Activated CD4-positive, CD25-positive, alpha-beta regulatory T cell treated with anti-CD3 and anti-CD28 coated beads, Interleukin-2, amount 50 U/mL, for 24 hours (primary cell): ENCODE data around the gene SLC4A1AP.

Source experiments
- ATAC-seq, 2 donors: fragments of 150-1000 bp; cut with Tn5 transposase; one replicate each; pipeline ENCODE4 v1.10.0; 2021; ENCODE audit warnings: mild to moderate bottlenecking in 1 of 2, moderate library complexity in 1 of 2

Gene SLC4A1AP

DNA sequence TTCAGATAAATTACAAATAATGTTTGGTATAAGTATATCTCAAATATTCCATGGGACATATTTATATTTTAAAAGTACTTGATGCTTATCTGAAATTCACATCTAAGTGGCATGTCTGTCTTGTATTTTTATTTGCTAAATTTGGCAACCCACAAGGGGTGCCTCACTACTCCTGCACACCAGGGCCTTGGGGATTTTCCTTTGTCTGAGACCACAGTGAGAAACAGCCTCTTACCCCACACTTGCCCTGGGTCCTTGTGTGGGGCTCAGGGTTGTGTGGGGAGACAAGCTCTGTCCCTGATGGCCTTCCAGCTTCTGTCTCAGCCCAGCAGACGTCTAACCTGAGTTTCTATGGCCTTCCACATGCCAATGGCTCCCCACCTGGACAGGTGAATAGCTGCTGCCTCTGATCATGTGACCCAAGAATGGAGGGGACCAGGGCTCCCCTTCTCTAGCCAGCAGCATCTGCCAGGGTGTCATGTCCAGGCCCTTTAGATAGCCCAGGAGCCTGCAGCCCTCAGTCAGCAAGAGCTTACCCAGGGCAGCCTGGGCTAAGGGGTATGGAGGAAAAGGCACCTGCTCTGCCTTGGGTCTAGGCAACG is 58.3 kb downstream of the SLC4A1AP start:
- no peak for ATAC-seq

DNA sequence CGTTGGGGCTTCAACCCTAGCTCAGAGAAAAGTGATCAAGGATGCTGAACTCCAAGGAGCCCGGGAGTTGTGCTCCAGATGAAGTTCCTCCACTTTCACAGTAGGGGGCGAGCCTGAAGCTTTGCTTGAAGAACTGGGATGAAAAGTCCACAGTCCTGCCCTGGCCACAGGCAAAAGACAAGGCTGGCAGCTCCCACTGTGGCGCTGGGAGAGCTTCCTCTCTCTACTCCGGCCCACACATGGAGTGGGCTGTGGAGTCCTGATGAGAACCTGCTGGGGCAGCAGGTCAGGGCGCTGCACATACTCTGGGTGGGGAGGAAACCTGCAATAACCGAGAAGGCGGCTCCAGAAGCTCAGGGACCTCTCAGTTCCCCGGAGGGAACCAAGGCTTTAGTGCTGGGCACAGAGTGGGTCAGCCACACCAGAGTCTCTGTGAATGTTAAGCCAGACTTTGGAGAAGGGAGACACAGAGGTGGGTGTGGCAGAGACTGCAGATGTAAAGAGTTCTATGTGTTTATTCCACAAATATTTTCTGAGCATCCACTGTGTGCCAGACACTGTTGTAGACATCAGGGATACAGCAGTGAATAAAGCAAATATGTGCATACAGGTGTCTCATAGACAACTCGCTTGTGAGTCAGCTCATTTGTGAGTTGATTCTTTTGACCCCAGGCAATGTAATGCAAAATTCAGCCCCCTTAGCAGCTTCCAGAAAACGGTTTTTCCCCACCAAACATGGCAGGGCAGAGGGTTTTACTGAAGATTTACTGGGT is 59.9 kb downstream of the SLC4A1AP start:
- no peak for ATAC-seq

DNA sequence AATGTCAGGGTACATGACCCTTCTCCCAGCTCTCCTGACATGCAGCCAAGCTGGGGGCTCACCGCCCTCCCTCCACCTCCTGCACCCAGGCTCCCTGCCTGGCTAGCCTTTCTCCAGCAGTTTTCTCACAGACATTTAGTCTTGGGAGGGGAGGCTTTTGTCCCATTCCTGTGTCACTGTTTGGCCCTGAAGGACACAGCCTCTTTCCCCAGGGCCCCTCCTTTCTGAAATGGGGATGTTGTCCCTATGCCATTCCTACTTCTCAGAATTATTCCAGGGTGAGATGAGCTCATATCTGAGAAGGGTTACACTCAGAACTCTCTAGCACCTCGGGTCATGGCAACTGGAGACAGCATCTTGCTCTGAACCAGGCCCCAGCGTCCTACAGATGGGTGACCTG is 60.5 kb downstream of the SLC4A1AP start:
- no peak for ATAC-seq

DNA sequence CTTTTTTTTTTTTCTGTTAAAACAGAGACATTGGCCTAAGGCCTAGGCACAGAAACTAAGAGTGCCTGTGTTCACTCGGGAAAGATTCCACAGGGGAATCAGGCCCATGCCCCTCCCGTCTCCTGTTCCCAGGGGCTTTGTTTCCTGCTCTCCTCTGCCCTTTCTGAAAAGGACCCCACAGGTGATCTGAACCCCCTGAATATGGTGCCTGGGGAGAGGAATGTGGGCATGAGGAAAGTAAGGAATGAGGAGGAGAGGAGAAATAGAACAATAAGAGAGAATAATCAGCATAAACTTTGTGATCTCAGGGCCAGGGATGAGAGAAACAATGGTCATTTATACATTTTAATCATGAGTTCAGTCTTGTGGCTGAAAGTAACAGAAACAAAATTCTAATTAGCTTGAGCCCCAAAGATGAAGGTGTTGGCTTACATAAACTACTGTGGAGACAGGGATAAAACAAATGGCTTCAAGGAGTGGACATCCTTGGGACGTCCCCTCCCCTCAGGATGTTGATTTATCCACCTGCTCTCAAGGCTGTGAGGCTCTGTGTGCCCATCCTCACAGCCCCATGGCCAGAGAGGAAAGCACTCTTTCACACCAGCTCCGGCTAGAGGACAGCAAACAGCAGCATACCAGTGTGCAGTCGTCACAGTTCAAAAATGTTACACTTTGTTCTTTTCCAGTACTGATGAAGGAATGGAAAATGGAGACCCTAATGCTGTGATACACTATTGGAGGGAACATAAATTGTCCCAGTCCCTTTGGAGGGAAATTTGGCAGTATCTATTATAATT is 61.4 kb downstream of the SLC4A1AP start:
- ATAC-seq = no peak

DNA sequence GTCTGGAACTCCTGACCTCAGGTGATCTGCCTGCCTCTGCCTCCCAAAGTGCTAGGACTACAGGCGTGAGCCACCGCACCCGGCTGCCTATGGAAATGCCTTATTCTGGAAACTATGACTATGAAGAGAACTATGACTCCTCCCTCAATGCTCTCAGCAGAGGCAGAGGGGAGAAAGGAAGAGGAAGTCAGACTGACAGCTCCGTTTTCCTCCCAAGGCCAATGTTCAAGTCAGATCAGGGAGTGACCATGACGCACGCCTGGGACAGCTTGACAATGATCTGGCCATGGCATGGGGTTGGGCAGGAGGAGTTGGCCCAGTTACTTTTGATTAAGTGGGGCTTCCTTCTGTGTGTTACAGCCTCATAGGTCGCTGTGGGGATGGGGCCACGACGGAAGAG is 63.6 kb downstream of the SLC4A1AP start:
- no peak for ATAC-seq

DNA sequence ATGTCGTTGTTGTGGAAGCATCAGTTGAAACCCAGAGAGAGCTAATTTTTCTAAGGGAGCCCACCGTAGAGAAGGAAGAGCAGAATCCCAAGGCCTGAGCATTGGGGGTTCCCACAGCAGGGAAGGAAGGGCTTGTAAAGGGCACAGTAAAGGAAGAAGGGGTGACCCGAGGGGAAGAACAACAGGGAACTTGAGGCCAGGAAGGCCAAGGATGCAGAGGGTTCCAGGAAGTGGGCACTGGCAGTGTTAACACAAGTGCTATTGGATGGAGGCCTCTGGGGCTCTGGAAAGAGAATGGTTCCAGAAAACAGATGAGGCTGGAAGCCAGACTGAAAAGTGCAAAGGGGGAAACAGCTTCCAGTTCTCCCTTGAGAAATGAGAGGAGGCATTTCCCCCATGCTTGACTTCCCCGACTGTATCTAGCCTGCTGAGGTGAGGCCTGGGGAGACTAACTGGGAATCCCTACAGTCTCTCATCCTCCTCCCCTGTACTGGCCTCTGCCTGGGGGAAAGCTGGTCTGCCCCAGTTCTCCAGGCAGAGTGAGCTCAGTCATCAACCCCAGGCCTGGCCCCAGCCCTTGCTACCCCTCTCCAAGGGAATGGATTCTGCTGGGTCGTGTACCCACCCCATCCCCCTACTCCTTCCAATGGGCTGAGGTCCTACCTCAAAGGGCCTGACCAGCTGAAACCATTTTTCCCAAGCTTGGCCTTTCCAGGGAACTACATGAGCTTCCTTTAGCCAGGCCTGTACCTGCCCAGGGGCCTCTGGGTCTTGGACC is 64.6 kb downstream of the SLC4A1AP start:
- ATAC-seq = no peak

DNA sequence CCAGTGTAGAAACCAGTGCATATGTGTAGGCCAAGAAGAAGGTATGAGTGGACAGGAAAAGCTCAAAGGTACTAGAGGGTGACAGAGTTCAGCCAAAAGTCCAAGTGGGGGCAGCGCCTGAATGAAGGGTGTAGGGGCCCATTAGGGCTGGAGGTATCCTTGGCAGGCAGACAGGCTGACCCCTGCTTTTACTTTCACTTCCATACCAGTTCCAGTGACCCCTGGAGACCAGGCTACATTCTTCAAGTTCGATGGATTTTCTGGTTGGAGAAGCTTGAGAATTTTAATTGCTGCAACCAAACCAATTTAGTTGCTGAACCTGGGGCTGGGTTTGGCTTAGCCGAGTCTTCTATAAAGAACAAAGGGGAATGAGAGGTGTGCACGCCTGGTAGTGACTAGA is 65.5 kb downstream of the SLC4A1AP start:
- no peak for ATAC-seq

DNA sequence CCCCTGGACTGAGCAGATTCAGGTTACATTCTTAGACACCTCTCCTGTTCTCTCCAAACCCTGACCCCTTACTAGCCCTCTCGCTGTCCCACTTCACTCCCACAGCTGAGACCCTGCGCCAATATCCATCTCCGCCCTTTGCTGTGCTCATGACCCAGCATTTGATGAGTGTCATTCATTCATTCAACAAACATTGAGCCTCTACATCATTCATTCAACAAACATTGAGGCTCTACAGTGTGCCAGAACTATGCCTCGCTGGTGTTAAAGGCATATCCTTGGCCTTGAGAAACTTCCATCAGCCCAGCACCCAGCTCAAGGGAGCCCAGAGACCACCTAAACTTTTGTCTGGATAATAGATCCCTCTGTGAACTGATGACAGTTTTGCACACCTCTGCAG is 65.9 kb downstream of the SLC4A1AP start:
- ATAC-seq = no peak

DNA sequence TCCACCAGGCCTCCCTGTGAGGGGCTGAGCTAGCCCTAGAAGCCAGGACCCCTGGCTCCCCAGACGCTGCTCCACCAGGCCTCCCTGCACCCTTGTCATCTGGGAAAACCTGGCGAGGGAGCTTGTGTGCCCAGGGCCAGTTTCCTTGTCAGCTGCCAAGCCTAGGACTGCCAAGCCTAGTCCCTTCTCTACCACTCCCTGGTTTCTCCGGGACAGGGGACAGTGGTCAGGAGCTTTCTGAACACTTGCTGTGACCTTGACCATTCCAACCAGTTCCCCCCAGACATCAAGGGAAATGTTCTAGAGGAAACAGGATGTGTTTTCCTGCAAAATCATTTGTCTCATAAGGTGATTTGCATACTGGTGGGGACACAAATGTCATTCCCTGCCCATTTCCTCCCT is 66.6 kb downstream of the SLC4A1AP start:
- ATAC-seq = no peak

DNA sequence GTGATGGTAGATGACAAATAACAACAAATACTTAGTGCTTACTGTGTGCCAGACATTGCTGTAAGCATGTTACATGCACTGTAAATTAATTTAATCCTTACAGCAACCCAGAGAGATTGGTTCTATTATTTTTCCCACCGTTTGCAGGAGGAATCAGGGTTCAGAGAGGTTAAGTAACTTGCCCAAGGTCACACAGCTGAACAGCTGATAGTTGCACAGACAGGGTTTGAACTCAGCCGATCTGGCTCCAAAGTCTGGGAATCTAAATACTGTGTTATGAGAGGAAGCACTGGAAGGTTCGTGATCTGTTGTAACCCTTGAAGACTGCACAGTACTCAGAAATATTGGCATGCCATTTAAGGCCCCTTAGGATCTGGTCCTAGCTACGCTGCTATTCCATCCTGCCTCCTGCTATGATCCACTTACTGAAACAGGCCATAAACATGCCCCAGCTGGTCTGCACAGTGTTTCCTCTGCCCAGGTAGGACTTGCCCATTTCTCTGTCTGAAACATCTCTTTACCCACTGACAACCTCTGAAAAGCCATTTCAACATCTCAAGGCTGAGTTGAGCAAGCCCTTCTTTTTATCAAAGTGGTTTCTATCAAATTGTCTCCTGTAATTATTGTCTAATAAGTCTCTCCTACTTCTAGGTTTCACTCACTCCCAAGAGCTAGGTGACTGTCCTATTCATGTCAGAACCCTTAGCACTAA is 67.4 kb downstream of the SLC4A1AP start:
- no peak for ATAC-seq

DNA sequence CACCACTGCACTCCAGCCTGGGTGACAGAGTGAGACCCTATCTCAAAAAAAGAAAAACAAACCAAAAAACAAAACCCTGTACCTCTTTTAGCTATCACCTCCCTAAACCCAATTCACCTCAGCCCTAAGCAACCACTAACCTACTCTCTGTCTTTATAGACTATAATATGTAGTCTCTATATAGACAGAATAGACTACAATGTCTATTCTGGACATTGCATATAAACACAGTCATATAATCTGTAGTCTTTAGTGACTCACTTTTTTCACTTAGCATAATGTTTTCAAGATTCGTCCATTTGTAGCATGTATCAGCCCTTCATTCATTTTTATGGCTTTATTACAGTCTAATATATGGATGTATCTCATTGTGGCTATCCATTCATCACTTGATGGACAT is 70.6 kb downstream of the SLC4A1AP start:
- peak; percentile 40 to 50 for ATAC-seq

DNA sequence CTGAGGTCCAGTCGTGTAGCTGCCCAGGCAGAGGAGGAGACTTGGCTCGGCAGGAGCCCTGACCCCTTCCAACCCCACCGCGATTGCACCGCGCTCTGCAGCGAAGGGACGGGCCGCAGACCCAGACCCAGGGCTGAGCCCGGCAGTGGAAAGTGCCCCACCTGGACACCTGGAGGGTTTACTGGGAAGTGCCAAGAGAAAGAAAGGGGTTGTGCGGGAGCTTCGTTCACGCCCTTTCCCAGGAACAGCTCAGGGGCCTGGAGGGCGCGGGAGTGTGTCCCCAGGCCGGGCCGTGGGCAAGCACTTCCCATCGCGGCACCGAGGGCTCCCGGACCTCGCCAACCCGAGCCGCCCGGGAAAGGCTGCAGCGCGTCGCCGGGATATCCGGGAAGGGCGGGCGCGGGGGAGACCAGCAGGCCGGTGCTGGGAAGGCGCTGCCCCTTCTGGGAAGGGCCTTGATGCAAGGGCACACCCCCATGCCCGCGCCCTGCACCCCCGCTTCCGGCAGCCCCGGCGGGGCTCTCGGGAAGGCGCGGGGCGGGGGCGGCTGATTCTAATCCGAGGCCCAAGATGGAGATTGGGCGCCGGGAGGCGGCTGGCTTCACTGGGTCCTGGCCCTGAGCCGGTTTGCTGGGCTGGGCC is 71.7 kb downstream of the SLC4A1AP start:
- peak; percentile 69 for ATAC-seq

DNA sequence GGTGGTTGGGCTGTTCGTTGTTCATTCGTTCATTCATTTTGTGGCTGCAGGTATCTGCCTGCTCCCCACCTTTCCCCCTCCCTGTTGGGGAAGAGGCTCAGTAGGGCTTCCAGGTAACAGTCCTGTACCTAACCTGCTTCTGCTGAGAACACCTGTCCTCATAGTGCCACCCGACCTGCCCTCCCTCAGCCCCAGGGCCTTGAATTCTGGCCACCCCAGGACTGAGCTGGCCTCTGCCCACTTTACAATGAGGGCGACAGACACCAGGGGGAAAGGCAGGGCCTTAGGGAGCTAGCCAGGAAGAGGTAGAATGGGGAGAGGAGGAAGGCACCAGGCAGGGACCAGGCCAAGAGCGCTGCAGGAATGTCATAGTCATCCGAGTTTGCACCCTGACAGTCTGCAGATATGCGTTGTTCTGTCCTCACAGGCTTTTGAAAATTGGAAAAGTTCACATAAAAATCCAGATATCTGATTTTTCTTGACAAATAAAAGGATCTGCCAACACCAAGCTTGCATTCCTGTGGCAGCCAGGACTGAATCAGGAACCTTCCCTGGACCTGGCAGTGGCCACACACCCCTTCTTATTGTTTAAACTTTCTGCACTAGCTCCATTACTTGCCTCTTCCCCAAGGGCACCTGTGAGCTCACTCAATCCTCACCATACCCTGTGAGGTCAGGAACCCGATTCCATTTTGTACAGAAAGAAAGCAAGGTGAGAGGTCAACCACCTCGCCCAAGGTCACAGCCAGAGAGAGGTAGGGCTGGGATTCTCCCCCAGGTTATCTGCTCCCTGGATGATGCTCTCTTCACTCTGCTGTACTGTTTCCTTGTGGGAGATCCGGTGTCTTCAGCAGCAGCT is 72.6 kb downstream of the SLC4A1AP start:
- no peak for ATAC-seq

DNA sequence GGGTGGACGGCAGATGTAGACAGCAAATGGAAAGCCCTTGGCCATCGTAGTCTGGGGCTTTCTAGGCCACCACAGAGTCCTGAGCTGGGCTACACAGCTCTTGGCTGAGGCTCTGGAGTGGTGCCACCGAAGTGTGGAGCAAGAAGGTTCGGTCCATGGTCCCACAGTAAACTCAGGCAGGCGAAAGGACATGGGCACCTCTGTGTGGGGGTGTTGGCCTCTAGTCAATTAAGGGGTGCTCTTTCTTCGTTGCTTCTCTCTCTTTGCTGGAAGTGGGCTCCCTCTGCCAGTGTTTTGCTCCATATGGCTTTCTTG is 73.2 kb downstream of the SLC4A1AP start:
- ATAC-seq = no peak

DNA sequence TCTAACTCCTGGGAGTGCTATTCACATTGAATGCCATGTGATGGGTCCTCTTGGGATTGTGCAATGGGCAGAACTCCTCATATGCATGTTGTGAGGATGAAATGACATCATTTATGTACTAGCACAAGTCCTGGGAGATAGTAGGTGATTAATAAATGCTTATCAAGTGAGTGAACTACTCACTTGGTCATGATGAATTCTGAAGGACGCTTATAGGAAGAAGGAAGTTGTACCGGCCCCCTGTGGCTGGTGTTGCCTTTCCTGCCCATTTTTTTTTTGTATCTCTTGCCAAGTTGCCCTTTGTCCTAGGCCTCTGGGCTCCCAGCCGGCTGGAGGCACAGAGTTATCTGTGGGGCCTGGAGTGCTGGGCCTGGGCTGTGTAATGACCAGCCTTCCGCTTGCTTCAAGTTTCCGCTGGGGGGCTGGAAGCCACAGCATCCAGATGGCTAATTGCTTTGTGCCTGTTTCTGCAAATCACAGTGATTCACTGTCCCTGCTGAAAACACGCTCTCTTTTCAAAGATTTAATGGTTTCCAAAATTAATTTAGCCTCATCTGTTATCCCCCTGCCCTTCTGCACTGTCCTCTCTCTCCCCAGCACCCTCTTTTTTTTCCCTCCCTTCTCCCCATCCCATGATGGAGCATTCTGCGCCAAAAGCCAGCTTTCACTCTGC is 74.1 kb downstream of the SLC4A1AP start:
- ATAC-seq = no peak

DNA sequence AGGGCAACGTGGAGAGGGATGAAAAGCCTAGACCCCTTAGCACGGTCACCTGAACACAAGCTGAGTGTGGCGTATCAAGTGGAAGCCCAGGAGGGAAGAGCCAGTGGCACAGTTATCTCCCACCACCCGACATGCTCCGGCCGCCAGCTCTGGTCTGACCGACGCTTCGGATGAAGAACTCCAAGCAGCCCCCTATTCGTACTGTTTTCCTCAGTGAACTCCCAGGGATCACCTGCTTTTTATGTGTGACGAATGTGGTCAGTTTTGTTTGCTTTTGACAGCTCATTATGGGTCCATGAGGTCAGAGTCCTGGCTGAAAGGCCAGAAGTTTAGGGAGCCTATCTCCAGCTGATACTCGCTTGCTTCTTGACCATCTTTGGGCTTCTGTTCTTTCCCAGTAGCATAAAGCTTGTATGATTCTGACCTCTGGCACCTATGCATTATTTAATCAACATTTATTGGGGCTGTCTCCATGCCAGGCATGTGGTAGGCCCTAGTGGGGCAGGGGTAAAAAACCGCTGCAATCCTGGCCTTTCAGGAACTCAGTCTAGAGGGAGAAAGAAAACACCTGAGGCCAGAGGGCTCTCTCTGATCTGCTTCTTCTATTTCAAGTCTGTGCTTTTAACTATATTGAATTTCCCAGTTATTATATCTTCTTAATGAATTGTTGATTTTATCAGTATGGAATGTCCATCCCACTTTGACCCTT is 74.8 kb downstream of the SLC4A1AP start:
- no peak for ATAC-seq

DNA sequence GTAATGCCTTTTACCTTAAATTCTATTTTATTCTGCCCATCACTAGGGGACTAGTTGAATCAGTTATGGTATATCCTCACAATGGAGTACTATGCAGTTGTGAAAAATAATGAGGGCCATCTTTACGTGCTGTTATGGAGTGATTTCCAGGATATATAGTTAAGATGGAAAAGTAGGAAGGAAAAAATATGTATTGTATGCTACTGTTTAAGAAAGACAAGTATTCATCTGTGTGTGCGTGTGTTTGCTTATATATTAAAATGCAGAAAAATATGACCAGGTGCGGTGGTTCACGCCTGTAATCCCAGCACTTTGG is 75.3 kb downstream of the SLC4A1AP start:
- ATAC-seq = no peak

DNA sequence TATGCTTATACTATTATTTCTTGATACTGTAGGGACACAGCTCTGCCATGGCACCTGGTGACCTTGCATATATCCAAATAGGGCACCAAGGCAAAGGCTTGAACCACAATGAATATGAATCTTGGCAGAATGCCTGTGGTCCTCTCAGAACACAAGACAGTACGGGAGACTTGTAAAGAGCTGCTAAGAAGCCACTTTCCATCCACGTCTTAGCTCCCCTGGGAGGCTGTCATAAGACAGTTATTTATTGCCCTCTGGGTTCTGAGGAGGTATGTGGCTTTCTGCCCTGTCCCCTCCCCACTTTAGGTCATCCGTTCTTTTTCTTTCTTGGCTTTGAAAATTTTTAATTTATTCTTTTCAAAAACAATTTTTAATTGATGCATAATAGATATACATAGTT is 78.0 kb downstream of the SLC4A1AP start:
- ATAC-seq = no peak

DNA sequence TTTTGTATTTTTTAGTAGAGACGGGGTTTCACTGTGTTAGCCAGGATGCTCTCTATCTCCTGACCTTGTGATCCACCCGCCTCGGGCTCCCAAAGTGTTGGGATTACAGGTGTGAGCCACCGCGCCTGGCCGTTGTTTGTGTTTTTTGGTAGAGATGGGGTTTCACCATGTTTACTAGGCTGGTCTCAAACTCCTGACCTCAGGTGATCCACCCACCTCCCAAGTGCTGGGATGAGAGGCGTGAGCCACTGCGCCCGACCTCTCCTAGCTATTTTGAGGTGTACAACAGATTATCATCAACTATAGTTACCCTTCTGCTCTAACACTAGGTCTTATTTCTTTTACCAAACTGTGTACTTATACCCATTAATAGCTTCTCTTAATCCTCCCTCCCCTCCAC is 78.9 kb downstream of the SLC4A1AP start:
- no peak for ATAC-seq
